Immature natural killer cell (primary cell): Measurements from ENCODE around the gene DCXR. TPM values are rescaled to one million over a fixed set of nuclear protein-coding genes. Genes with fewer than 3 reads are reported as not detected.

Source experiments
- DNase-seq, 3 donors: peaks; one replicate each; pipeline ENCODE4 v3.0.0; 2022; ENCODE audit warnings: mixed read lengths in 1 of 3
- H3K27ac Mint-ChIP-seq, 6 donors: one replicate each; pipeline ENCODE4 v1.8.0; 2020; ENCODE audit warnings: mixed read lengths in 6 of 6, mild to moderate bottlenecking in 5 of 6, inconsistent platforms in 4 of 6, moderate library complexity in 3 of 6
- H3K27me3 Mint-ChIP-seq, 3 donors: one replicate each; pipeline ENCODE4 v1.8.0; 2020 to 2021; ENCODE audit warnings: low read depth in 3 of 3, mild to moderate bottlenecking in 3 of 3, mixed read lengths in 3 of 3, moderate library complexity in 3 of 3, inconsistent platforms in 1 of 3
- H3K36me3 Mint-ChIP-seq, 3 donors: one replicate each; pipeline ENCODE4 v1.8.0; 2020; ENCODE audit warnings: mixed read lengths in 3 of 3, inconsistent platforms in 2 of 3, mild to moderate bottlenecking in 2 of 3
- H3K4me1 Mint-ChIP-seq, 2 donors: one replicate each; pipeline ENCODE4 v1.8.0; 2020; ENCODE audit warnings: inconsistent platforms in 2 of 2, mild to moderate bottlenecking in 2 of 2, mixed read lengths in 2 of 2, moderate library complexity in 1 of 2
- H3K4me3 Mint-ChIP-seq, 5 donors: one replicate each; pipeline ENCODE4 v1.8.0; 2020; ENCODE audit warnings: mild to moderate bottlenecking in 5 of 5, mixed read lengths in 5 of 5, inconsistent platforms in 3 of 5, moderate library complexity in 3 of 5
- H3K9me3 Mint-ChIP-seq, 6 donors: one replicate each; pipeline ENCODE4 v1.8.0; 2020; ENCODE audit warnings: mild to moderate bottlenecking in 6 of 6, mixed read lengths in 6 of 6, inconsistent platforms in 4 of 6, moderate library complexity in 3 of 6
- polyA plus RNA-seq, 3 donors: library from polyadenylated mRNA; unstranded; fragments of 300-500 nt; fragmentation: Illumina TruSeq; gene quantifications; one replicate each; pipeline ENCODE4 v1.2.3, GENCODE V29; 2021

DCXR gene
- polyA plus RNA-seq, 3 donors from 2014 or later, result 144 to 242 (median 165) TPM

DNA sequence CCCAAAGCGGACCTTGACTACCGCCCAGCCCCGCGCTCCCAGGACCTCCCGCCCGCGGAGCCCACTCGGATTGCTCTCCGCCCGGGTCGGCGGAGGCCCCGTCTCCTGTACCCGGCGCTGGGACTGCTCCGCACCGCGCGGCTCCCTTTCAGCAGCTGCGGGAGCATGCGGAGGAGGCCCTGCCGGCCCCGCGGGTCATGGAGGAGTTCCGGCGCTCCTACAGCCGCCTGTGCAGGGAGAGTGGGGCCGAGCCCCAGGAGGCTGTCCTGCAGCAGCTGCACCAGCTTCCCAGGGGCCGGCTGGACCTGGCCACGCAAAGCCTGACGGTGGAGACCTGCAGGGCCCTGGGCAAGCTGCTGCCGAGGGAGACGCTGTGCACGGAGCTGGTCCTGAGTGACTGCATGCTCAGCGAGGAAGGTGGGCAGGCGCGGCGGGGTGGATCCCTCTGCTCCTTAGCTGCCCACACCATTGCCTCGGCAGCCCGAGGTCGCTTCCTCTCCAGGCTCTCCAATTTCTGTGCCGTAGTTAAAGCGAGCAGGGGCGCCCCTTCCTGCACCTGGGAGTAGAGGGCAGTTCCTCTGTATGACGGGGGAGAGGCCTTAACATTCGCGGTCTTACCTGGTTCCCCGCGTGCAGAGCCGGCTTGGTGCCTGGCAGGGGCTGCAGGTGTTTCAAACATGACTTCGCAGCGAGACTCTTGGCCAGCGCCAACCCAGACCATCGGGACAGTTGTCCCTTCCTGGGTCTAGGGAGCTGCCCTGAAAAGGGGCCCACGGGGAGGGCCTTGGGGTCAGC is 13.9 kb downstream of the DCXR start:
- Mint-ChIP-seq H3K4me1 (peaks cover 15 to 20% of the 10 kb centered on the region in 2 donors), H3K27ac (peak overlapping the region in 1 of 6 donors; percentile 14), H3K27me3 (peaks cover 0 to 7% (median 6%) of the 10 kb centered on the region in 3 donors), H3K36me3 (no peaks in the 10 kb centered on the region), H3K4me3 (peak overlapping the region; percentile 69 to 87 (median 82)), H3K9me3 (no peaks in the 10 kb centered on the region)
- DNase-seq, result no peak

GRCh38 chr17:82022981-82023446 is 14.5 kb downstream of the DCXR start, which contains the start of gene LRRC45:
TSS of gene LRRC45 (plus strand) at chr17:82023305. CDS start at chr17:82023644, 339 bp downstream.
- H3K36me3 Mint-ChIP-seq, result no peaks in the 10 kb centered on the region
- H3K27me3 Mint-ChIP-seq, result peaks cover 0 to 7% (median 6%) of the 10 kb centered on the region in 3 donors
- H3K4me3 Mint-ChIP-seq, result peak within 1 kb of the TSS; percentile 82 to 87 (median 83)
- peaks cover 15 to 20% of the 10 kb centered on the region in 2 donors for H3K4me1 Mint-ChIP-seq
- H3K27ac Mint-ChIP-seq, result peak within 1 kb of the TSS in 4 of 6 donors; percentile 65 to 85 (median 68)
- peak; percentile 99 to 100 (median 100) for DNase-seq
- H3K9me3 Mint-ChIP-seq, result no peaks in the 10 kb centered on the region

GRCh38 chr17:82022310-82022980 is 15.1 kb downstream of the DCXR start, which contains the start of gene CENPX:
TSS of gene CENPX (minus strand) at chr17:82022878. CDS start at chr17:82022861, 17 bp downstream.
- Mint-ChIP-seq H3K36me3 (no peaks in the 10 kb centered on the region), H3K27me3 (peaks cover 0 to 6% (median 5%) of the 10 kb centered on the region in 3 donors), H3K9me3 (no peaks in the 10 kb centered on the region), H3K27ac (peak within 1 kb of the TSS; percentile 30 to 85 (median 68)), H3K4me1 (peaks cover 15 to 20% of the 10 kb centered on the region in 2 donors), H3K4me3 (peak within 1 kb of the TSS; percentile 82 to 87 (median 83))
- no peak for DNase-seq

- H3K4me3 Mint-ChIP-seq, result peak overlapping the region; percentile 82 to 87 (median 83)
- H3K27ac Mint-ChIP-seq, result peak overlapping the region; percentile 30 to 85 (median 60)
- H3K36me3 Mint-ChIP-seq, result no peaks in the 10 kb centered on the region
- no peaks in the 10 kb centered on the region for H3K9me3 Mint-ChIP-seq
- H3K27me3 Mint-ChIP-seq, result peaks cover 2 to 6% (median 5%) of the 10 kb centered on the region in 3 donors
- no peak for DNase-seq
- H3K4me1 Mint-ChIP-seq, result peaks cover 15 to 20% of the 10 kb centered on the region in 2 donors
These were observed 15.6 kb downstream of the DCXR start for GRCh38 chr17:82021900-82022309.

DNA sequence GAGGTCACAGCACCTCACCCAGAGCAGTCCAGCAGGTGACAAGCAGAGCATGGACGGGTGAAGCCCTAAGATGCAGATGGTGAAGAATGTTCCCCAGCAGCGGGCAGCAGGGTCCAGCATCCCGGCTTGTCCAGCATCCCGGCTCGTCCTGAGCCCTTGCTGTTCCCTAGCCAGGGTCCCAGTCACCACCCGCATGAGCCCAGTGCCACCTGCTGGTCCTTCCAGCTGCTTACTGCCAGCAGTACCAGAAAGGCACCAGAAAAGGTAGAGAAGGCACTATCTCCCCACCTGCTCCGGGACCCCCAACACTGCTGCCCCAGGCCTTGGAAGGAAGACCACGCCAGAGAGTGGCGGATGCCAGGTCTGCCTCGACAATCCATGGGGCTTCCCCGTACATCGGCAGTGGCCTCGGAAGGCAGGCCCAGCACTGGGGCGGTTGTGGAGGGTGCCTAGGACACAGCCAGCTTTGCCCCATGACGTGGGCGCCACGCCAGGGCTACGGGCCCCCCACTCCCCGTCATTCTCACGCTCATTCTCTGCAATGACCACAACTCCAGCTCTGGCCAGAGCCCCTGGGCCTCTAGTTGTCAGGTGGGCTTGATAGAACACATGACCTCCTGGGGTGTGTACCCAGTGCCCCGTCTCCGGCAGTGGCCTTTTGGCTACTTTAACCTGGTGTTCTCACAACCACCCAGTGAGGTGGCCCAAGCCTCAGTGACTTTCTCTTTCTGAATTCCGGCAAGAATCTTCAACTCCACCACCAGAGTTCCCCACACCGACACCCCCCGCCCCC is 16.2 kb downstream of the DCXR start:
- peak overlapping the region in 5 of 6 donors; percentile 30 to 85 (median 53) for H3K27ac Mint-ChIP-seq
- peak overlapping the region; percentile 82 to 87 (median 83) for H3K4me3 Mint-ChIP-seq
- no peaks in the 10 kb centered on the region for H3K9me3 Mint-ChIP-seq
- peak in 2 of 3 donors; percentile 17 to 20 for DNase-seq
- no peaks in the 10 kb centered on the region for H3K36me3 Mint-ChIP-seq
- H3K4me1 Mint-ChIP-seq, result peaks cover 15 to 20% of the 10 kb centered on the region in 2 donors
- H3K27me3 Mint-ChIP-seq, result peaks cover 2 to 6% (median 5%) of the 10 kb centered on the region in 3 donors

GRCh38 chr17:82020572-82021106 is 16.9 kb downstream of the DCXR start:
- peaks cover 15 to 19% of the 10 kb centered on the region in 2 donors for H3K4me1 Mint-ChIP-seq
- peak overlapping the region in 4 of 5 donors; percentile 21 to 82 (median 46) for H3K4me3 Mint-ChIP-seq
- no peaks in the 10 kb centered on the region for H3K9me3 Mint-ChIP-seq
- H3K27me3 Mint-ChIP-seq, result peaks cover 2 to 6% (median 5%) of the 10 kb centered on the region in 3 donors
- no peak for DNase-seq
- H3K36me3 Mint-ChIP-seq, result no peaks in the 10 kb centered on the region
- no peak overlapping the region for H3K27ac Mint-ChIP-seq

DNA sequence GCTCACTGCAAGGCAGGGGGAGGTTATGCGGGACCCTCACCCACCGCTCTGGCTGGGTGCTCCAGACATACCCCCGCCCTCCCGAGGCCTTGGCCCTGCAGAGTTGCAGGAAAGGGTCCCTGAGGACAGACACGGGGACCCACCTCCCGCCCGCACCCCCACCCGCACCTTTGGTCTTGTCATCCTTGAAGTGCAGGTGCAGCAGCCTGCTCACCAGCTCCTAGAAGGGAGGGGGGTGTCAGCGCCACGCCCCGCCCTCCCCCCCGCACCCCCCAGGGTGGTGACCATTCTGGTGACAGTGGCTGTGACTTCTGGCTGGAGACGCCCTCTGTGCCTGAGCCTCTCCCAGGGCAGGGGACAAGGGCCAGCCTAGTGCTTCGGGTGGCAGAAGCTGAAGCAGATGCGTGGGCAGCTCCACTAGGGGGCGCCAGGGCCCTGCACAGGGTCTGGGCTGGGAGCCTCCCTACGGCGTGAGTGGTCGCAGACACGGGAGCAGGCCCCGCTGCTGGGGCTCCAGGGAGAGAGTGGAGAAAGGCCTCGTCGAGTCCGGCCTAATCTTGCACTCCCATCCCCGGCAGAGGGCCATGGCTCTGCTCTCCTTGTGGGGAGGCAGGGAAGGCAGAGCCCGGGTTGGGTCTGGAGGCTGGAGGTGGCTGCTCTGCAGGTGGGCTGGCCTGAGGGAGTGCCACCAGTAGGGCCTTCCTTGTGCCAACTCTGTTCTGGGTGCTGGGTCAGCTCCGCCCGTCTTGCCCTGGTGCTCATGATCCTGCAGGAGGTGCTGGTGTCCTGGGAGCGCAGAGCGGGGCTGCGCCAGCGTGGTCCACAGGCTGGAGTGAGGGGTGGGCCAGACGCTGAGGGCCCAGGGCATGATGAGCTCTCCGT is 17.6 kb downstream of the DCXR start:
- Mint-ChIP-seq H3K4me1 (peaks cover 15 to 19% of the 10 kb centered on the region in 2 donors), H3K9me3 (no peaks in the 10 kb centered on the region), H3K36me3 (no peaks in the 10 kb centered on the region), H3K27me3 (peaks cover 2 to 5% (median 4%) of the 10 kb centered on the region in 3 donors), H3K4me3 (no peak overlapping the region), H3K27ac (no peak overlapping the region)
- peak; percentile 49 to 56 (median 55) for DNase-seq

GRCh38 chr17:82018989-82019689 is 18.4 kb downstream of the DCXR start:
- no peak overlapping the region for H3K27ac Mint-ChIP-seq
- no peaks in the 10 kb centered on the region for H3K36me3 Mint-ChIP-seq

GRCh38 chr17:82018152-82018988 is 19.1 kb downstream of the DCXR start:
- H3K9me3 Mint-ChIP-seq, result no peaks in the 10 kb centered on the region
- DNase-seq, result no peak
- no peak overlapping the region for H3K4me3 Mint-ChIP-seq
- H3K27ac Mint-ChIP-seq, result no peak overlapping the region
- peaks cover 10 to 14% of the 10 kb centered on the region in 2 donors for H3K4me1 Mint-ChIP-seq
- peaks cover 2 to 5% (median 4%) of the 10 kb centered on the region in 3 donors for H3K27me3 Mint-ChIP-seq
- no peaks in the 10 kb centered on the region for H3K36me3 Mint-ChIP-seq

More at GRCh38 chr17:82018989-82019689, 18.4 kb downstream of the DCXR start:
- H3K4me3 Mint-ChIP-seq, result no peak overlapping the region
- H3K27me3 Mint-ChIP-seq, result peaks cover 2 to 5% (median 4%) of the 10 kb centered on the region in 3 donors
- no peak for DNase-seq
- peaks cover 15 to 18% of the 10 kb centered on the region in 2 donors for H3K4me1 Mint-ChIP-seq
- H3K9me3 Mint-ChIP-seq, result no peaks in the 10 kb centered on the region

GRCh38 chr17:82017612-82018151 is 19.8 kb downstream of the DCXR start:
- Mint-ChIP-seq H3K4me1 (peaks cover 10 to 12% of the 10 kb centered on the region in 2 donors), H3K27ac (no peak overlapping the region), H3K27me3 (peaks cover 2% of the 10 kb centered on the region in 3 donors), H3K36me3 (no peaks in the 10 kb centered on the region), H3K4me3 (no peak overlapping the region), H3K9me3 (no peaks in the 10 kb centered on the region)
- no peak for DNase-seq
